SK-N-SH treated with all-trans-retinoic acid at 6 μM for 48 hours (cell line): ENCODE results near the gene PLA2G4F.

ENCODE experiments used
- ARNTL ChIP-seq: fragments of 450-650 bp; formaldehyde crosslinking; IDR thresholded peaks from 2 replicates; pipeline ENCODE4 v1.5.0; 2020; ENCODE audit warnings: low read depth, mild to moderate bottlenecking, moderate library complexity, borderline replicate concordance
- ESRRG ChIP-seq: fragments of 250-450 bp; sonication (Bioruptor Pico); IDR thresholded peaks from 2 replicates; pipeline ENCODE4 v1.6.1; 2021; ENCODE audit warnings: mild to moderate bottlenecking
- ISL1 ChIP-seq: fragments of 250-450 bp; sonication (Bioruptor Pico); IDR thresholded peaks from 2 replicates; pipeline ENCODE4 v2.1.2; 2022; ENCODE audit warnings: mild to moderate bottlenecking, moderate library complexity
- PPARA ChIP-seq: fragments of 250-450 bp; sonication (Bioruptor Pico); IDR thresholded peaks from 2 replicates; pipeline ENCODE4 v1.5.0; 2020; ENCODE audit warnings: mild to moderate bottlenecking, borderline replicate concordance
- TCF4 ChIP-seq: fragments of 250-450 bp; sonication (Bioruptor Pico); IDR thresholded peaks from 2 replicates; pipeline ENCODE4 v1.8.0; 2021; ENCODE audit warnings: mild to moderate bottlenecking, moderate library complexity, borderline replicate concordance
- TOX ChIP-seq: fragments of 250-450 bp; sonication (Bioruptor Pico); IDR thresholded peaks from 2 replicates; pipeline ENCODE4 v1.8.0; 2021; ENCODE audit warnings: mild to moderate bottlenecking, moderate library complexity, borderline replicate concordance
- ZFP3 ChIP-seq: fragments of 250-450 bp; sonication (Bioruptor Pico); IDR thresholded peaks from 2 replicates; pipeline ENCODE4 v1.5.0; 2020; ENCODE audit warnings: mild to moderate bottlenecking, moderate library complexity
- ZNF70 ChIP-seq: fragments of 450-650 bp; formaldehyde crosslinking; IDR thresholded peaks from 2 replicates; pipeline ENCODE4 v1.5.0; 2020; ENCODE audit warnings: mild to moderate bottlenecking, moderate library complexity
- TF ChIP-seq, protein P1 (sequence below): fragments of 250-450 bp; sonication (Bioruptor Pico); IDR thresholded peaks from 2 replicates; pipeline ENCODE4 v1.5.1; 2020; ENCODE audit warnings: low read depth, mild to moderate bottlenecking, moderate library complexity

GRCh38 chr15:42191610-42192346, 35.3 kb upstream of the PLA2G4F start:
- TF ChIP-seq ESRRG, result no peak
- no peak for TF ChIP-seq ZNF70
- TF ChIP-seq TCF4 (CRISPR knock-in tag), result no peak
- TF ChIP-seq ARNTL (CRISPR knock-in tag), result no peak
- TF ChIP-seq TOX (CRISPR knock-in tag), result no peak
- TF ChIP-seq ZFP3 (CRISPR knock-in tag), result no peak
- TF ChIP-seq ISL1, result no peak
- TF ChIP-seq PPARA, result no peak
- TF ChIP-seq, protein P1, sequence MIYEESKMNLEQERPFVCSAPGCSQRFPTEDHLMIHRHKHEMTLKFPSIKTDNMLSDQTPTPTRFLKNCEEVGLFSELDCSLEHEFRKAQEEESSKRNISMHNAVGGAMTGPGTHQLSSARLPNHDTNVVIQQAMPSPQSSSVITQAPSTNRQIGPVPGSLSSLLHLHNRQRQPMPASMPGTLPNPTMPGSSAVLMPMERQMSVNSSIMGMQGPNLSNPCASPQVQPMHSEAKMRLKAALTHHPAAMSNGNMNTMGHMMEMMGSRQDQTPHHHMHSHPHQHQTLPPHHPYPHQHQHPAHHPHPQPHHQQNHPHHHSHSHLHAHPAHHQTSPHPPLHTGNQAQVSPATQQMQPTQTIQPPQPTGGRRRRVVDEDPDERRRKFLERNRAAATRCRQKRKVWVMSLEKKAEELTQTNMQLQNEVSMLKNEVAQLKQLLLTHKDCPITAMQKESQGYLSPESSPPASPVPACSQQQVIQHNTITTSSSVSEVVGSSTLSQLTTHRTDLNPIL, result no peak
